Activated T-cell treated with anti-CD3 and anti-CD28 coated beads, Interleukin-2, amount 50 U/mL, for 72 hours (primary cell): ENCODE measurements around the gene DDAH1. TPM values are rescaled to one million over a fixed set of nuclear protein-coding genes. Genes with fewer than 3 reads are reported as not detected.

Source experiments
- ATAC-seq, 2 donors: fragments of 150-1000 bp; cut with Tn5 transposase; replicated peaks in 1 of 2; 2 replicates each; pipeline ENCODE4 v1.10.0; 2021; ENCODE audit warnings: moderate library complexity in 2 of 2, mild to moderate bottlenecking in 1 of 2
- DNase-seq, 2 donors: peaks; one replicate each; pipeline ENCODE4 v3.0.0; 2021 to 2022; ENCODE audit warnings: mixed read lengths in 1 of 2
- H3K27ac Mint-ChIP-seq: one replicate; pipeline ENCODE4 v1.8.0; 2022; ENCODE audit warnings: mild to moderate bottlenecking, moderate library complexity, mixed read lengths
- H3K27me3 Mint-ChIP-seq: one replicate; pipeline ENCODE4 v1.8.0; 2022; ENCODE audit warnings: low read depth, mixed read lengths
- H3K36me3 Mint-ChIP-seq, 2 donors: one replicate each; pipeline ENCODE4 v1.8.0; 2022; ENCODE audit warnings: mixed read lengths in 2 of 2, mild to moderate bottlenecking in 1 of 2; ENCODE audit not compliant: insufficient read depth in 2 of 2
- H3K4me1 Mint-ChIP-seq: one replicate; pipeline ENCODE4 v1.8.0; 2022; ENCODE audit warnings: low read depth, mixed read lengths
- H3K4me3 Mint-ChIP-seq, 2 donors: one replicate each; pipeline ENCODE4 v1.8.0; 2022; ENCODE audit warnings: mild to moderate bottlenecking in 2 of 2, mixed read lengths in 2 of 2, moderate library complexity in 2 of 2
- H3K9me3 Mint-ChIP-seq, 2 donors: one replicate each; pipeline ENCODE4 v1.8.0; 2022; ENCODE audit warnings: mixed read lengths in 2 of 2
- total RNA-seq, 2 donors: library from RNA; stranded (reverse); gene quantifications; one replicate each; pipeline ENCODE4 v1.2.3, GENCODE V29; 2022

DDAH1 gene
- total RNA-seq, 2 donors from 2014 or later: 0.09 to 0.38 TPM

GRCh38 chr1:85448358-85448757 is 16.6 kb downstream of the DDAH1 start:
- Mint-ChIP-seq H3K27ac (no peak overlapping the region), H3K36me3 (no peaks in the 10 kb centered on the region), H3K9me3 (peaks cover 0 to 3% of the 10 kb centered on the region in 2 donors), H3K27me3 (peaks cover 17% of the 10 kb centered on the region), H3K4me1 (no peaks in the 10 kb centered on the region), H3K4me3 (no peak overlapping the region)
- DNase-seq (no peak), ATAC-seq (no peak)

- no peak overlapping the region for H3K4me3 Mint-ChIP-seq
- H3K4me1 Mint-ChIP-seq: no peaks in the 10 kb centered on the region
- peaks cover 0 to 3% of the 10 kb centered on the region in 2 donors for H3K9me3 Mint-ChIP-seq
- no peaks in the 10 kb centered on the region for H3K36me3 Mint-ChIP-seq
- peaks cover 17% of the 10 kb centered on the region for H3K27me3 Mint-ChIP-seq
- no peak for DNase-seq
- no peak overlapping the region for H3K27ac Mint-ChIP-seq
- no peak for ATAC-seq
Measured at GRCh38 chr1:85447006-85447943, 17.7 kb downstream of the DDAH1 start.

GRCh38 chr1:85445906-85446305 is 19.1 kb downstream of the DDAH1 start:
- Mint-ChIP-seq H3K4me1 (no peaks in the 10 kb centered on the region), H3K36me3 (no peaks in the 10 kb centered on the region)
- ATAC-seq: no peak

GRCh38 chr1:85444381-85444780 is 20.6 kb downstream of the DDAH1 start:
- Mint-ChIP-seq H3K9me3 (peaks cover 0 to under 1% of the 10 kb centered on the region in 2 donors), H3K4me3 (no peak overlapping the region), H3K27ac (no peak overlapping the region), H3K27me3 (peaks cover 18% of the 10 kb centered on the region), H3K36me3 (no peaks in the 10 kb centered on the region), H3K4me1 (no peaks in the 10 kb centered on the region)
- ATAC-seq: no peak
- no peak for DNase-seq

More at GRCh38 chr1:85445906-85446305, 19.1 kb downstream of the DDAH1 start:
- peaks cover 17% of the 10 kb centered on the region for H3K27me3 Mint-ChIP-seq
- H3K9me3 Mint-ChIP-seq: peaks cover 0 to 3% of the 10 kb centered on the region in 2 donors
- no peak overlapping the region for H3K27ac Mint-ChIP-seq
- no peak overlapping the region for H3K4me3 Mint-ChIP-seq
- DNase-seq: no peak

GRCh38 chr1:85440612-85441011 is 24.3 kb downstream of the DDAH1 start:
- Mint-ChIP-seq H3K27ac (no peak overlapping the region), H3K4me1 (no peaks in the 10 kb centered on the region), H3K4me3 (no peak overlapping the region), H3K36me3 (no peaks in the 10 kb centered on the region), H3K27me3 (peaks cover 6% of the 10 kb centered on the region), H3K9me3 (no peaks in the 10 kb centered on the region)
- ATAC-seq (no peak), DNase-seq (no peak)

- ATAC-seq: no peak
Measured at GRCh38 chr1:85438353-85438752, 26.6 kb downstream of the DDAH1 start.

GRCh38 chr1:85437139-85437538 is 27.8 kb downstream of the DDAH1 start:
- Mint-ChIP-seq H3K4me1 (no peaks in the 10 kb centered on the region), H3K4me3 (no peak overlapping the region), H3K27me3 (peaks cover 6% of the 10 kb centered on the region), H3K36me3 (no peaks in the 10 kb centered on the region), H3K9me3 (no peaks in the 10 kb centered on the region), H3K27ac (no peak overlapping the region)
- no peak for DNase-seq
- ATAC-seq: no peak

More at GRCh38 chr1:85438353-85438752, 26.6 kb downstream of the DDAH1 start:
- no peak overlapping the region for H3K27ac Mint-ChIP-seq
- no peak for DNase-seq
- no peak overlapping the region for H3K4me3 Mint-ChIP-seq
- H3K36me3 Mint-ChIP-seq: no peaks in the 10 kb centered on the region
- H3K9me3 Mint-ChIP-seq: no peaks in the 10 kb centered on the region
- no peaks in the 10 kb centered on the region for H3K4me1 Mint-ChIP-seq
- H3K27me3 Mint-ChIP-seq: peaks cover 6% of the 10 kb centered on the region

- Mint-ChIP-seq H3K4me1 (no peaks in the 10 kb centered on the region), H3K4me3 (no peak overlapping the region), H3K9me3 (peaks cover under 1 to 2% of the 10 kb centered on the region in 2 donors), H3K36me3 (no peaks in the 10 kb centered on the region), H3K27me3 (no peaks in the 10 kb centered on the region), H3K27ac (no peak overlapping the region)
- DNase-seq (no peak), ATAC-seq (no peak)
Measured at GRCh38 chr1:85433096-85433495, 31.9 kb downstream of the DDAH1 start.

- Mint-ChIP-seq H3K36me3 (no peaks in the 10 kb centered on the region), H3K9me3 (peaks cover 2% of the 10 kb centered on the region in 2 donors), H3K4me1 (no peaks in the 10 kb centered on the region), H3K27me3 (peaks cover 15% of the 10 kb centered on the region), H3K27ac (no peak overlapping the region), H3K4me3 (no peak overlapping the region)
- ATAC-seq (no peak), DNase-seq (no peak)
Measured at GRCh38 chr1:85428471-85429089, 36.4 kb downstream of the DDAH1 start.

- no peak overlapping the region for H3K4me3 Mint-ChIP-seq
- peaks cover 2% of the 10 kb centered on the region in 2 donors for H3K9me3 Mint-ChIP-seq
- H3K27ac Mint-ChIP-seq: no peak overlapping the region
- peaks cover 16% of the 10 kb centered on the region for H3K27me3 Mint-ChIP-seq
- ATAC-seq (no peak), DNase-seq (no peak)
- H3K36me3 Mint-ChIP-seq: no peaks in the 10 kb centered on the region
- no peaks in the 10 kb centered on the region for H3K4me1 Mint-ChIP-seq
Measured at GRCh38 chr1:85427849-85428248, 37.1 kb downstream of the DDAH1 start.

- Mint-ChIP-seq H3K4me1 (no peaks in the 10 kb centered on the region), H3K4me3 (no peak overlapping the region), H3K27ac (no peak overlapping the region), H3K9me3 (peaks cover 2% of the 10 kb centered on the region in 2 donors), H3K36me3 (no peaks in the 10 kb centered on the region), H3K27me3 (peaks cover 16% of the 10 kb centered on the region)
- ATAC-seq (no peak), DNase-seq (no peak)
Measured at GRCh38 chr1:85427331-85427730, 37.6 kb downstream of the DDAH1 start.

- Mint-ChIP-seq H3K9me3 (peaks cover 2 to 4% of the 10 kb centered on the region in 2 donors), H3K27ac (no peak overlapping the region), H3K27me3 (peaks cover 16% of the 10 kb centered on the region), H3K4me3 (no peak overlapping the region), H3K4me1 (no peaks in the 10 kb centered on the region), H3K36me3 (no peaks in the 10 kb centered on the region)
- no peak for DNase-seq
- ATAC-seq: no peak
Measured at GRCh38 chr1:85421179-85421578, 43.8 kb downstream of the DDAH1 start.

GRCh38 chr1:85420199-85420598 is 44.8 kb downstream of the DDAH1 start:
- no peak overlapping the region for H3K4me3 Mint-ChIP-seq
- H3K27ac Mint-ChIP-seq: no peak overlapping the region
- peaks cover 13% of the 10 kb centered on the region for H3K27me3 Mint-ChIP-seq
- peaks cover 2 to 4% of the 10 kb centered on the region in 2 donors for H3K9me3 Mint-ChIP-seq
- ATAC-seq: no peak
- H3K36me3 Mint-ChIP-seq: no peaks in the 10 kb centered on the region
- DNase-seq: no peak
- H3K4me1 Mint-ChIP-seq: no peaks in the 10 kb centered on the region
